Vagina (tissue), 2 donors: ENCODE results near the gene ELAVL2. TPM values are rescaled to one million over a fixed set of nuclear protein-coding genes. Genes with fewer than 3 reads are reported as not detected.

Source experiments
- DNase-seq, 2 donors: peaks; one replicate each; pipeline ENCODE4 v3.0.0-alpha.2; 2017; ENCODE audit errors: extremely low spot score in 2 of 2
- H3K27ac ChIP-seq: fragments of 200-600 bp; sonication (generic); one replicate; pipeline ENCODE4 v1.5.1; 2019
- H3K27me3 ChIP-seq: fragments of 200-600 bp; sonication (generic); one replicate; pipeline ENCODE4 v1.5.1; 2019
- H3K36me3 ChIP-seq, 2 donors: fragments of 200-600 bp; sonication (generic); one replicate each; pipeline ENCODE4 v1.5.1; 2017 to 2019
- H3K4me1 ChIP-seq: fragments of 200-600 bp; sonication (generic); one replicate; pipeline ENCODE4 v1.5.1; 2019
- H3K4me3 ChIP-seq, 2 donors: fragments of 200-600 bp; sonication (generic); 1 replicate in 1 of 2; 2 replicates in 1 of 2; pipeline ENCODE4 v1.5.1; 2016 to 2019
- H3K9me3 ChIP-seq: fragments of 200-600 bp; sonication (generic); one replicate; pipeline ENCODE4 v1.5.1; 2019
- POLR2A ChIP-seq, 2 donors: fragments of 450-650 bp; IDR thresholded peaks; one replicate each; pipeline ENCODE4 v1.6.1; 2017; ENCODE audit warnings: antibody characterized with exemption in 2 of 2, mild to moderate bottlenecking in 2 of 2, moderate library complexity in 2 of 2
- POLR2AphosphoS5 ChIP-seq, 2 donors: sonication (generic); formaldehyde crosslinking; IDR thresholded peaks; one replicate each; pipeline ENCODE4 v1.9.0; 2017; ENCODE audit warnings: antibody characterized with exemption in 2 of 2, mild to moderate bottlenecking in 2 of 2, low read depth in 1 of 2; ENCODE audit not compliant: insufficient read depth in 1 of 2
- intact Hi-C: fragments of 100-400 bp; cut with DNase I; formaldehyde crosslinking; loops from one replicate; pipeline ENCODE4 v1.15.1; 2023
- total RNA-seq: library from RNA; depleted of rRNA; stranded (reverse); fragments of >200 nt; gene quantifications from one replicate; pipeline ENCODE4 v1.2.3, GENCODE V29; 2016
- TF ChIP-seq, protein P1 (sequence below), 3 experiments: fragments of 450-650 bp in 2 of 3; fragments of 200-600 bp in 1 of 3; sonication (generic) in 1 of 3; IDR thresholded peaks; one replicate each; pipeline ENCODE4 v1.5.1; 2017 to 2019; ENCODE audit warnings: antibody characterized with exemption in 3 of 3, mild to moderate bottlenecking in 2 of 3, moderate library complexity in 2 of 3

ELAVL2 gene
- total RNA-seq, 1 donor from 2014 or later: 2.2 TPM

DNA sequence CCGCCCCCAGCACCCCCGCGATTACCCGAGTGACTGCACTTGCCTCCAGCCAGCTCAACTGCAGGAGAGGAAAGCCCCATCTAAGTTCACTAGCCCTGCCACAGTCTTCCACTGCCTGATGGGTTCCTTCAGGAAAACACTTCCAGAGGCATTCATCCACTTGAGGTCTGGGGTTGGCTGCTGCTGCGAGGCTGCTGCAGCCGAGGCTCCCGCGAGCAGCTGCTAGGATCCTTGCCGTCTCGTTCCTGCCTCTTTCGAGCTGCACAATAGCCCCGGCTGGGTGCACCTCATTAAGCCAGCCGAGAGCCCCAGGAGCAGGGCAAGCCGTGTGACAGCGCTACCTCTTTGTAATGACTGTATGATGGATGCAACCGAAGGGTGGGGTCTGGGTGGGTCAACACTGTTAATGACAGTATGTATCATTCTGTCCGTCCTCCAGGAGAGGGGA lies 24.2 kb upstream of the ELAVL2 start:
- no peaks in the 10 kb centered on the region for H3K27me3 ChIP-seq
- intact Hi-C loops: no loop called here
- TF ChIP-seq, protein P1, sequence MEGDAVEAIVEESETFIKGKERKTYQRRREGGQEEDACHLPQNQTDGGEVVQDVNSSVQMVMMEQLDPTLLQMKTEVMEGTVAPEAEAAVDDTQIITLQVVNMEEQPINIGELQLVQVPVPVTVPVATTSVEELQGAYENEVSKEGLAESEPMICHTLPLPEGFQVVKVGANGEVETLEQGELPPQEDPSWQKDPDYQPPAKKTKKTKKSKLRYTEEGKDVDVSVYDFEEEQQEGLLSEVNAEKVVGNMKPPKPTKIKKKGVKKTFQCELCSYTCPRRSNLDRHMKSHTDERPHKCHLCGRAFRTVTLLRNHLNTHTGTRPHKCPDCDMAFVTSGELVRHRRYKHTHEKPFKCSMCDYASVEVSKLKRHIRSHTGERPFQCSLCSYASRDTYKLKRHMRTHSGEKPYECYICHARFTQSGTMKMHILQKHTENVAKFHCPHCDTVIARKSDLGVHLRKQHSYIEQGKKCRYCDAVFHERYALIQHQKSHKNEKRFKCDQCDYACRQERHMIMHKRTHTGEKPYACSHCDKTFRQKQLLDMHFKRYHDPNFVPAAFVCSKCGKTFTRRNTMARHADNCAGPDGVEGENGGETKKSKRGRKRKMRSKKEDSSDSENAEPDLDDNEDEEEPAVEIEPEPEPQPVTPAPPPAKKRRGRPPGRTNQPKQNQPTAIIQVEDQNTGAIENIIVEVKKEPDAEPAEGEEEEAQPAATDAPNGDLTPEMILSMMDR (IDR thresholded peaks at IDR 0.05): no peak
- TF ChIP-seq POLR2A (IDR thresholded peaks at IDR 0.05): no peak
- no peak for TF ChIP-seq POLR2AphosphoS5 (IDR thresholded peaks at IDR 0.05; ENCODE audit: insufficient read depth in 1 of 2, low read depth in 1 of 2)

DNA sequence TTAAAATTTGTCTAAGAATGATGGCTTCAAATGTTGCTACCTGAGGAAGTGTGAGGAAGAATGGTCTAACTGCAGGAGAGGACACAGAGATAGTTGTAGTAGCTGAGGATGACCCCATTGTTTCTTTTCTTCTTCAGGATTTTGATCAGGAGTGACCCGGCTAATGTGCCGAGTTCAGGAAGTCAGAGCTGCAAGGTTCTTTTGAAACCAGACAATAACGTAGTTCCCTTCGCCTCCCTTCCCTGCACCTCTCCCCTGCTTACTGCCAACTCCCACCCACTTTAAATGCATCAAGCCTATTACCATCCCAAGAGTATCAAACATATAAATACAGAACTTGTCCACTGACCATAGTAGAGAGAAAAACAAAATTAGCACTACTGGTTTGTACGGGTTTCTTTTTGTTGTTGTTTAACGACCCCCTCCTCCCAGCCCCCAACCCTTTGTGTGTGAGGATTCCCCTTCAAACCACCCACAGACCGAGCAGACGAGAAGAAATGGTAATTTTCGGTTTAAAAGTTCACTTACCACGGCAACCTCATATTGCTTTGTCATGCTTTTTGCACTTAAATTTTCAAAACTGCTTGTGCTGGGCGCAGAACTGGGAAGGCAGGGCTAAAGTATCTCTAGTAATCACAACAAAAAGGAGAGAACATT lies 23.5 kb upstream of the ELAVL2 start:
- H3K9me3 ChIP-seq: no peaks in the 10 kb centered on the region
- H3K27me3 ChIP-seq: no peaks in the 10 kb centered on the region
- H3K36me3 ChIP-seq: no peaks in the 10 kb centered on the region
- TF ChIP-seq POLR2A (IDR thresholded peaks at IDR 0.05) (no peak), POLR2AphosphoS5 (IDR thresholded peaks at IDR 0.05; ENCODE audit: insufficient read depth in 1 of 2, low read depth in 1 of 2) (no peak)
- TF ChIP-seq, protein P1 (IDR thresholded peaks at IDR 0.05): no peak
- H3K4me1 ChIP-seq: peaks cover 21% of the 10 kb centered on the region
- no peak overlapping the region for H3K27ac ChIP-seq
- intact Hi-C loops: no loop called here
- peak overlapping the region in 1 of 2 donors; percentile 36 for H3K4me3 ChIP-seq
- no peak for DNase-seq

More for the DNA sequence above, 24.2 kb upstream of the ELAVL2 start:
- Histone ChIP-seq H3K4me3 (peak overlapping the region; percentile 36 to 49), H3K9me3 (no peaks in the 10 kb centered on the region), H3K36me3 (no peaks in the 10 kb centered on the region), H3K27ac (no peak overlapping the region), H3K4me1 (peaks cover 21% of the 10 kb centered on the region)
- DNase-seq: no peak

DNA sequence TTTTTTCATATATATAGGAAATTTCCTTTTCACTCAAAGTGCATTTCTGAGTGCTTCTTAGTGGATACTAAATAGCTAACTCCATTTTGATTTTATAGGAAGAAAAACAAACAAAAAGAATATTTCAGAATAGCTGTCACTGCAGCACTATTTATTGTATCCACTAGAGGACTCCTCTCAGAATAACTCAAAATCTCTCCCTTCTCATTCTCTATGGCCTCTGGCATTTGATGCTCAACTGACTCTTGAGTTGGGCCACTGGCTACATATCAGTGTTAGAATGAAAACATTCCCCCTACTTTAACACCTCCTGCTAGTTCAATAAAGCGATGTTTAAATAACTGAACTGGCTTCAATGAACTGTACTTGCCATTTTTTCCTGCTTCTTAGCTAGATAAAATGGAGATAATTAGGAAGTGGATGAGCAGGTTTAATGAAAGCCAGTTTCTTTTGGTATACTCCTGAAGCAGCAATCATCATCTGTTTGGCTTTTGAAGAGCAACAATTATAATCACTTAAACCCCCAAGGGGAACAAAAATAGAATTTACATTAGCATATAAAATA lies 16.6 kb upstream of the ELAVL2 start:
- no peaks in the 10 kb centered on the region for H3K9me3 ChIP-seq
- intact Hi-C loops: no loop called here
- H3K27ac ChIP-seq: no peak overlapping the region
- H3K27me3 ChIP-seq: no peaks in the 10 kb centered on the region
- TF ChIP-seq, protein P1 (IDR thresholded peaks at IDR 0.05): no peak
- TF ChIP-seq POLR2A (IDR thresholded peaks at IDR 0.05) (no peak), POLR2AphosphoS5 (IDR thresholded peaks at IDR 0.05; ENCODE audit: insufficient read depth in 1 of 2, low read depth in 1 of 2) (no peak)
- H3K4me1 ChIP-seq: no peaks in the 10 kb centered on the region
- no peaks in the 10 kb centered on the region for H3K36me3 ChIP-seq
- DNase-seq: no peak
- no peak overlapping the region for H3K4me3 ChIP-seq

DNA sequence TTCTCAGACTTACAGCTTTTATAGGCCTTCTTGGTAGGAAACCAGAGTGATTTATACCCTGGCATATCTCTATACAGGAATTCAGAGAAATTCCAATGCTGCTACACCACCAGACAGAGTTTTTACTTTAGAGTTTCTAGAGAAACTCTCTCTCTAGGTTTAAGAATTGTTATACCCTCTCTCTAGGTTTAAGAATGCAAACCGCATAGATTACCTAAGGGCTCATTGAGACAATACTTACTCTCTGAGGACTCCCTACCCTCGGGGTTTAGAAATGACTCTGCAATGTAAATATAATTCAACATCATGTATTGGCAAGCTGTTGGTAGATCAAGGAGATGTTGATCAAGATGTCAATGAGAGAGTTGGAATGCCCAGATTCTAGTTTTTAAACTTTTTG lies 15.3 kb upstream of the ELAVL2 start:
- intact Hi-C loops: no loop called here
- H3K4me1 ChIP-seq: no peaks in the 10 kb centered on the region
- H3K36me3 ChIP-seq: no peaks in the 10 kb centered on the region
- H3K27me3 ChIP-seq: no peaks in the 10 kb centered on the region
- TF ChIP-seq, protein P1 (IDR thresholded peaks at IDR 0.05): no peak
- TF ChIP-seq POLR2A (IDR thresholded peaks at IDR 0.05) (no peak), POLR2AphosphoS5 (IDR thresholded peaks at IDR 0.05; ENCODE audit: insufficient read depth in 1 of 2, low read depth in 1 of 2) (no peak)
- H3K4me3 ChIP-seq: no peak overlapping the region
- H3K27ac ChIP-seq: no peak overlapping the region
- no peaks in the 10 kb centered on the region for H3K9me3 ChIP-seq
- no peak for DNase-seq

DNA sequence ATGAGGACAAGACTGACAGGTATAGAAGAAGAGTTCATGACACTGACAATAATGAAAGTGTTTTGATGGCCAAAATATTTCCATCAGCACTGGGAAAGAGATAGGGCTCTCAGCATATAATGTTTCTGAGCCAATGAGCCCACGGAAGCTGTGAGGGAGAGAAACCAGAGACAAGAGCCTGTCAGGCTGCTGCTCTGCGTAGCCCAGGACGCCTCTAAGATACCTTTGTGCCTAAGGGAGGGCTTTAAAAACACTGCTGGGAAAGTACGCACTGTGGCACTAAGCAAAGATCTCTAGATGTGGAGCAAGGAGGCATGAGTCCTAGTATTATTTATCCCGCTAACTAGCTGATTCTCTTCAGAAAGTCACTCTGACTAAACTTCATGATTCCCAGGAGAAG lies 11.0 kb upstream of the ELAVL2 start:
- Histone ChIP-seq H3K4me1 (no peaks in the 10 kb centered on the region), H3K9me3 (no peaks in the 10 kb centered on the region), H3K4me3 (no peak overlapping the region), H3K27ac (no peak overlapping the region), H3K36me3 (no peaks in the 10 kb centered on the region), H3K27me3 (no peaks in the 10 kb centered on the region)
- TF ChIP-seq POLR2A (IDR thresholded peaks at IDR 0.05): no peak
- TF ChIP-seq, protein P1 (IDR thresholded peaks at IDR 0.05): no peak
- TF ChIP-seq POLR2AphosphoS5 (IDR thresholded peaks at IDR 0.05; ENCODE audit: insufficient read depth in 1 of 2, low read depth in 1 of 2): no peak
- intact Hi-C loops: no loop called here
- no peak for DNase-seq
